ENCODE data around the gene SPRED2. TPM values are rescaled to one million over a fixed set of nuclear protein-coding genes. Genes with fewer than 3 reads are reported as not detected.

Gene SPRED2
- total and polyA plus RNA-seq, 2 of the 8 experiments (the other 6 are each of a cell fraction or from before 2014, with no cell fraction given), result 15.3 to 22.5 TPM

DNA sequence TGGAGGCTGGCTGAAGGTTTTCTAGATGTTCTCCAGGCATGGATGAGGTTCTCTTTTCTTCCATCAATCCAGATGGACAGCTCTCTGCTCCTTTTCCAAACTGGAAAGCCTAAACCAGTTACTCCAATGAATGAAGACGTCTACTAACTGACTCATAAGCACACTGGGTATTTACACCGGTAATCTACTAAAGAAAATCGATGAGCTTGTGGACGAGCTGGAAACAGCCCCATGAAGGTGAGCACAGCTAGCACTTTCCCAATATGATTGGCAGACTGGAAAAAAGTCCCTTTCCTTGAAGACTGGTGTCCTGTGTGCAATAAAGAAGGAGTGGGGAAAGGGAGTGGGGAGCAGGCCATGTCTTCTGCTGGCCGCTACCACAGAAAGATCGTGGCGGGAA lies 120.8 kb downstream of the SPRED2 start (continued):
- TF ChIP-seq, protein P1, sequence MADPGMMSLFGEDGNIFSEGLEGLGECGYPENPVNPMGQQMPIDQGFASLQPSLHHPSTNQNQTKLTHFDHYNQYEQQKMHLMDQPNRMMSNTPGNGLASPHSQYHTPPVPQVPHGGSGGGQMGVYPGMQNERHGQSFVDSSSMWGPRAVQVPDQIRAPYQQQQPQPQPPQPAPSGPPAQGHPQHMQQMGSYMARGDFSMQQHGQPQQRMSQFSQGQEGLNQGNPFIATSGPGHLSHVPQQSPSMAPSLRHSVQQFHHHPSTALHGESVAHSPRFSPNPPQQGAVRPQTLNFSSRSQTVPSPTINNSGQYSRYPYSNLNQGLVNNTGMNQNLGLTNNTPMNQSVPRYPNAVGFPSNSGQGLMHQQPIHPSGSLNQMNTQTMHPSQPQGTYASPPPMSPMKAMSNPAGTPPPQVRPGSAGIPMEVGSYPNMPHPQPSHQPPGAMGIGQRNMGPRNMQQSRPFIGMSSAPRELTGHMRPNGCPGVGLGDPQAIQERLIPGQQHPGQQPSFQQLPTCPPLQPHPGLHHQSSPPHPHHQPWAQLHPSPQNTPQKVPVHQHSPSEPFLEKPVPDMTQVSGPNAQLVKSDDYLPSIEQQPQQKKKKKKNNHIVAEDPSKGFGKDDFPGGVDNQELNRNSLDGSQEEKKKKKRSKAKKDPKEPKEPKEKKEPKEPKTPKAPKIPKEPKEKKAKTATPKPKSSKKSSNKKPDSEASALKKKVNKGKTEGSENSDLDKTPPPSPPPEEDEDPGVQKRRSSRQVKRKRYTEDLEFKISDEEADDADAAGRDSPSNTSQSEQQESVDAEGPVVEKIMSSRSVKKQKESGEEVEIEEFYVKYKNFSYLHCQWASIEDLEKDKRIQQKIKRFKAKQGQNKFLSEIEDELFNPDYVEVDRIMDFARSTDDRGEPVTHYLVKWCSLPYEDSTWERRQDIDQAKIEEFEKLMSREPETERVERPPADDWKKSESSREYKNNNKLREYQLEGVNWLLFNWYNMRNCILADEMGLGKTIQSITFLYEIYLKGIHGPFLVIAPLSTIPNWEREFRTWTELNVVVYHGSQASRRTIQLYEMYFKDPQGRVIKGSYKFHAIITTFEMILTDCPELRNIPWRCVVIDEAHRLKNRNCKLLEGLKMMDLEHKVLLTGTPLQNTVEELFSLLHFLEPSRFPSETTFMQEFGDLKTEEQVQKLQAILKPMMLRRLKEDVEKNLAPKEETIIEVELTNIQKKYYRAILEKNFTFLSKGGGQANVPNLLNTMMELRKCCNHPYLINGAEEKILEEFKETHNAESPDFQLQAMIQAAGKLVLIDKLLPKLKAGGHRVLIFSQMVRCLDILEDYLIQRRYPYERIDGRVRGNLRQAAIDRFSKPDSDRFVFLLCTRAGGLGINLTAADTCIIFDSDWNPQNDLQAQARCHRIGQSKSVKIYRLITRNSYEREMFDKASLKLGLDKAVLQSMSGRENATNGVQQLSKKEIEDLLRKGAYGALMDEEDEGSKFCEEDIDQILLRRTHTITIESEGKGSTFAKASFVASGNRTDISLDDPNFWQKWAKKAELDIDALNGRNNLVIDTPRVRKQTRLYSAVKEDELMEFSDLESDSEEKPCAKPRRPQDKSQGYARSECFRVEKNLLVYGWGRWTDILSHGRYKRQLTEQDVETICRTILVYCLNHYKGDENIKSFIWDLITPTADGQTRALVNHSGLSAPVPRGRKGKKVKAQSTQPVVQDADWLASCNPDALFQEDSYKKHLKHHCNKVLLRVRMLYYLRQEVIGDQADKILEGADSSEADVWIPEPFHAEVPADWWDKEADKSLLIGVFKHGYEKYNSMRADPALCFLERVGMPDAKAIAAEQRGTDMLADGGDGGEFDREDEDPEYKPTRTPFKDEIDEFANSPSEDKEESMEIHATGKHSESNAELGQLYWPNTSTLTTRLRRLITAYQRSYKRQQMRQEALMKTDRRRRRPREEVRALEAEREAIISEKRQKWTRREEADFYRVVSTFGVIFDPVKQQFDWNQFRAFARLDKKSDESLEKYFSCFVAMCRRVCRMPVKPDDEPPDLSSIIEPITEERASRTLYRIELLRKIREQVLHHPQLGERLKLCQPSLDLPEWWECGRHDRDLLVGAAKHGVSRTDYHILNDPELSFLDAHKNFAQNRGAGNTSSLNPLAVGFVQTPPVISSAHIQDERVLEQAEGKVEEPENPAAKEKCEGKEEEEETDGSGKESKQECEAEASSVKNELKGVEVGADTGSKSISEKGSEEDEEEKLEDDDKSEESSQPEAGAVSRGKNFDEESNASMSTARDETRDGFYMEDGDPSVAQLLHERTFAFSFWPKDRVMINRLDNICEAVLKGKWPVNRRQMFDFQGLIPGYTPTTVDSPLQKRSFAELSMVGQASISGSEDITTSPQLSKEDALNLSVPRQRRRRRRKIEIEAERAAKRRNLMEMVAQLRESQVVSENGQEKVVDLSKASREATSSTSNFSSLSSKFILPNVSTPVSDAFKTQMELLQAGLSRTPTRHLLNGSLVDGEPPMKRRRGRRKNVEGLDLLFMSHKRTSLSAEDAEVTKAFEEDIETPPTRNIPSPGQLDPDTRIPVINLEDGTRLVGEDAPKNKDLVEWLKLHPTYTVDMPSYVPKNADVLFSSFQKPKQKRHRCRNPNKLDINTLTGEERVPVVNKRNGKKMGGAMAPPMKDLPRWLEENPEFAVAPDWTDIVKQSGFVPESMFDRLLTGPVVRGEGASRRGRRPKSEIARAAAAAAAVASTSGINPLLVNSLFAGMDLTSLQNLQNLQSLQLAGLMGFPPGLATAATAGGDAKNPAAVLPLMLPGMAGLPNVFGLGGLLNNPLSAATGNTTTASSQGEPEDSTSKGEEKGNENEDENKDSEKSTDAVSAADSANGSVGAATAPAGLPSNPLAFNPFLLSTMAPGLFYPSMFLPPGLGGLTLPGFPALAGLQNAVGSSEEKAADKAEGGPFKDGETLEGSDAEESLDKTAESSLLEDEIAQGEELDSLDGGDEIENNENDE (IDR thresholded peaks at IDR 0.05; ENCODE audit: insufficient replicate concordance, low read length), result no peak
- no peak for TF ChIP-seq CBX8 (IDR thresholded peaks at IDR 0.05; ENCODE audit: borderline replicate concordance, low read depth, low read length)
- no peak for TF ChIP-seq BCL11A (IDR thresholded peaks at IDR 0.05; ENCODE audit: low read depth in 2 of 2, low read length in 2 of 2)
- no peak for TF ChIP-seq EGR1 (IDR thresholded peaks at IDR 0.05; ENCODE audit: borderline replicate concordance, low read depth, low read length)
- TF ChIP-seq SP2 (IDR thresholded peaks at IDR 0.05; ENCODE audit: low read length), result no peak
- TF ChIP-seq TCF12 (IDR thresholded peaks at IDR 0.05; ENCODE audit: low read depth, low read length), result no peak
- no peak for TF ChIP-seq SUZ12 (IDR thresholded peaks at IDR 0.05; ENCODE audit: low read length)
- TF ChIP-seq SIRT6 (IDR thresholded peaks at IDR 0.05; ENCODE audit: low read length), result no peak
- TF ChIP-seq ASH2L (IDR thresholded peaks at IDR 0.05; ENCODE audit: low read length), result no peak

All from H1 (cell line).